Chondrocyte (in vitro differentiated cells): ENCODE measurements around the gene RP2. TPM values are rescaled to one million over a fixed set of nuclear protein-coding genes. Genes with fewer than 3 reads are reported as not detected.

Experiments
- DNase-seq: peaks from one replicate; pipeline ENCODE4 v3.0.0; 2021; ENCODE audit warnings: mixed read lengths, low spot score
- H3K27ac Mint-ChIP-seq: one replicate; pipeline ENCODE4 v1.8.0; 2021; ENCODE audit warnings: mild to moderate bottlenecking, moderate library complexity, mixed read lengths; ENCODE audit not compliant: unreplicated experiment
- H3K27me3 Mint-ChIP-seq: 2 replicates; pipeline ENCODE4 v1.8.0; 2021; ENCODE audit warnings: low read depth, mixed read lengths
- H3K36me3 Mint-ChIP-seq: 2 replicates; pipeline ENCODE4 v1.8.0; 2021; ENCODE audit warnings: low read depth, mixed read lengths
- H3K4me1 Mint-ChIP-seq: 2 replicates; pipeline ENCODE4 v1.8.0; 2021; ENCODE audit warnings: low read depth, mild to moderate bottlenecking, mixed read lengths
- H3K4me3 Mint-ChIP-seq: one replicate; pipeline ENCODE4 v1.8.0; 2021; ENCODE audit warnings: mild to moderate bottlenecking, moderate library complexity, mixed read lengths; ENCODE audit not compliant: unreplicated experiment
- H3K9me3 Mint-ChIP-seq: 2 replicates; pipeline ENCODE4 v1.8.0; 2021; ENCODE audit warnings: low read depth, mixed read lengths
- total RNA-seq: library from RNA; stranded (reverse); gene quantifications from 3 replicates; pipeline ENCODE4 v1.2.1, GENCODE V29; 2021
- TF ChIP-seq, protein P1 (sequence below): fragments of 200-600 bp; sonication (generic); IDR thresholded peaks from 2 replicates; pipeline ENCODE4 v1.5.0; 2021; ENCODE audit warnings: antibody characterized with exemption, mild to moderate bottlenecking, moderate library complexity

Gene RP2
- total RNA-seq, 1 donor from 2014 or later = 18.4 TPM

DNA sequence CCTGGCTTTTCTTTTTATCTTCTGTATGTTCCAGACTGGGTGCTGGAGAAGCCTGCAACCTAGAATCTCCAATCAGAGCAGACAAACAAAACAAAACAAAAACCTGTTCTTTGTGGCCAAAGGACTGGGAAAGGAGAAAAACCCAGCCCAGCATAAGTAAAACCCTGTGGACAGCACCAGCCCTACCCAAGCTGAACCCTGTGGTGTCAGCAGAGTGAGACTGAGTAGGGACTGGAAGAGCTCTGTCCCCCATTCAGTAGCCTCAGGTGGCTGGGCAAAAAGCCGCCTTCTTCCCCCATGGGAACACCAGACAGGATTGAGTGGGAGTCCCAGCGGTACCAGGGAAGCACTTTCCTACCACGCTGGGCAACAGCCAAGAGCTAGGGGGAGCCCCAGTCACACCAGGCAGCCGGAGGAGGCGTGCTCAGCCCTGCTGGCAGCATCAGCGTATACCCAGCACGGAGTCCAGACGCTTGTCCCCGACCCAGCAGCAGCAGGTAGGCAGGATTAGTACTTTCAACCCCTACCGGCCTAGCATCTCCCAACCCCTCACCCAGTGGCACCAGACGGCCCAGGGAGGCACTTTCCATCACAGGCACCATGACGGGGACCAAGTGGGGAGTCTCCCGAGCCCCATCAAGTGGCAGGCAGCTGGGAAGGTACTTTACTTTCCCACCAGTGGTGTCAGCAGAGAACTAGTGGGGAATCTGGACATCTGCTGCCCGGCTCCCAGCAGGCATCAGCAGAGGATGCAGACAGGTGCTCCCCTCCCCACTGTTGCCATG lies 66.8 kb downstream of the RP2 start:
- Mint-ChIP-seq H3K27me3 (no peaks in the 10 kb centered on the region), H3K36me3 (no peaks in the 10 kb centered on the region), H3K27ac (peak overlapping the region; percentile 32), H3K4me1 (no peaks in the 10 kb centered on the region), H3K9me3 (no peaks in the 10 kb centered on the region), H3K4me3 (peak overlapping the region; percentile 77)
- DNase-seq = peak; percentile 93
- TF ChIP-seq, protein P1, sequence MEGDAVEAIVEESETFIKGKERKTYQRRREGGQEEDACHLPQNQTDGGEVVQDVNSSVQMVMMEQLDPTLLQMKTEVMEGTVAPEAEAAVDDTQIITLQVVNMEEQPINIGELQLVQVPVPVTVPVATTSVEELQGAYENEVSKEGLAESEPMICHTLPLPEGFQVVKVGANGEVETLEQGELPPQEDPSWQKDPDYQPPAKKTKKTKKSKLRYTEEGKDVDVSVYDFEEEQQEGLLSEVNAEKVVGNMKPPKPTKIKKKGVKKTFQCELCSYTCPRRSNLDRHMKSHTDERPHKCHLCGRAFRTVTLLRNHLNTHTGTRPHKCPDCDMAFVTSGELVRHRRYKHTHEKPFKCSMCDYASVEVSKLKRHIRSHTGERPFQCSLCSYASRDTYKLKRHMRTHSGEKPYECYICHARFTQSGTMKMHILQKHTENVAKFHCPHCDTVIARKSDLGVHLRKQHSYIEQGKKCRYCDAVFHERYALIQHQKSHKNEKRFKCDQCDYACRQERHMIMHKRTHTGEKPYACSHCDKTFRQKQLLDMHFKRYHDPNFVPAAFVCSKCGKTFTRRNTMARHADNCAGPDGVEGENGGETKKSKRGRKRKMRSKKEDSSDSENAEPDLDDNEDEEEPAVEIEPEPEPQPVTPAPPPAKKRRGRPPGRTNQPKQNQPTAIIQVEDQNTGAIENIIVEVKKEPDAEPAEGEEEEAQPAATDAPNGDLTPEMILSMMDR = peak; percentile 84

DNA sequence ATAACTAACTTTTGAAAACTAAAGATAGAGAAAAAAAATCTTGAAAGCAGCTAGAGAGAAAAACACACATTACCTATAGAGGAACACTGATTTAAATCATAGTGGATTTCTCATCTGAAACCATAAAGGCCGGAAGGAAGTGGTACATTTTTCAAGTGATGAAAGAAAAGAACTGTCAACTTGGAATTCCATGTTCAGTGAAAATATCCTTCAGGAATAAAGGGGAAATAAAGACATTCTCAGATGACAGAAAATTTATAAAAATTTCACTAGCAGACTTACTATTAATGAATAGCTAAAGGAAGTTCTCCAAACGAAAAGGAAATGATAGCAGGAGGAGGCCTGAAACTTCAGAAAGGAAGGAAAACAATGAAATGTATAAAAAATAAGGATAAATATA lies 67.8 kb downstream of the RP2 start:
- Mint-ChIP-seq H3K4me1 (no peaks in the 10 kb centered on the region), H3K9me3 (no peaks in the 10 kb centered on the region), H3K27me3 (no peaks in the 10 kb centered on the region), H3K4me3 (no peak overlapping the region), H3K27ac (no peak overlapping the region), H3K36me3 (no peaks in the 10 kb centered on the region)
- DNase-seq = no peak
- TF ChIP-seq, protein P1 = no peak

DNA sequence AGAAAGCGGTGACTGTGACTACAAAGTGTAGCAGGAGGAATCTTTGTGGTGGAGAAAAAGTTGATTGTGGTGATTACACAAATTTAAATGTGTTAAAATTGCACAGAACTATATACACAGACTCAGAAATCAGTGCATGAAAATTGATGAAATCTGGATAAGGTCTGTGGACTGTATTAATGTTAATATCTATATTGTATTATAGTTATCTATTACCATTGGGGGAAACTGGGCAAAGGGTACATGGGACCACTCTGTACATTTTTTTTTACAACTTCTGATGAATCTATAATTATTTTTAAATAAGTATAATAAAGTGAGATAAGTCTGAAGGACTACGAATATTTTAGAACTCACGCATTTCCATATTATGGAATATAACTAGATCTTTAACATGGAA lies 73.6 kb downstream of the RP2 start:
- Mint-ChIP-seq H3K9me3 (no peaks in the 10 kb centered on the region), H3K4me3 (no peak overlapping the region), H3K27me3 (no peaks in the 10 kb centered on the region), H3K27ac (no peak overlapping the region), H3K36me3 (no peaks in the 10 kb centered on the region), H3K4me1 (peaks cover 8% of the 10 kb centered on the region)
- TF ChIP-seq, protein P1 = no peak
- DNase-seq = no peak

DNA sequence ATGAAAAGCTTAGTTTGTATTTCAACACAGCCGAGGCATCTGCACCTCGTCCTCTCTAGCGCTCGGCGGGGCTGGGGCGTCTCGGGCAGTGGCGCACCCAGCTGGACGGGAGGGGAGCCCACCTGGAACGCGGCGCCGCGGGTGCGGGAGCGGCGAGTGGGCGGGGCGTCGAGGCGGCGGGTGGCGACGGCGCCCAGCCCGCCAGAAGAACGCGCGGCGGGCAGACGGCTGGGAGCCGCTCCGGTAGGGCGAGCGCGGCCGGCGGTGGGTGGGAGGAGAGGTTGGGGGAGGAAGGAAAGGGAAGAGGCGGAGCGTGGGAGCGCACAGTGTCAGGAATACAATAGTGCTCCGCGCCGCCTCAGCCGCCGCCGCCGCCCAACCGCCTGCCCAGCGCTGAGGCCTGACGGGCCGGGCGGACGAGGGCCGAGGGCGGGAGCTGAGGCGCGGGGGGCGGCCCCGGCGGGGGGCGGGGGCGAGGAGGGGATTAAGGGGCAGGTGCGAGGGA lies 75.3 kb downstream of the RP2 start, which contains the start of gene JADE3:
JADE3 (plus strand) TSS at position 324 of the 505 bp plus-strand sequence. CDS start 72,474 bp downstream, outside the sequence.
- Mint-ChIP-seq H3K9me3 (no peaks in the 10 kb centered on the region), H3K4me1 (peaks cover 8% of the 10 kb centered on the region), H3K27ac (no peak within 1 kb of the TSS), H3K36me3 (no peaks in the 10 kb centered on the region), H3K27me3 (no peaks in the 10 kb centered on the region), H3K4me3 (peak within 1 kb of the TSS; percentile 84)
- TF ChIP-seq, protein P1 = no peak
- no peak for DNase-seq

DNA sequence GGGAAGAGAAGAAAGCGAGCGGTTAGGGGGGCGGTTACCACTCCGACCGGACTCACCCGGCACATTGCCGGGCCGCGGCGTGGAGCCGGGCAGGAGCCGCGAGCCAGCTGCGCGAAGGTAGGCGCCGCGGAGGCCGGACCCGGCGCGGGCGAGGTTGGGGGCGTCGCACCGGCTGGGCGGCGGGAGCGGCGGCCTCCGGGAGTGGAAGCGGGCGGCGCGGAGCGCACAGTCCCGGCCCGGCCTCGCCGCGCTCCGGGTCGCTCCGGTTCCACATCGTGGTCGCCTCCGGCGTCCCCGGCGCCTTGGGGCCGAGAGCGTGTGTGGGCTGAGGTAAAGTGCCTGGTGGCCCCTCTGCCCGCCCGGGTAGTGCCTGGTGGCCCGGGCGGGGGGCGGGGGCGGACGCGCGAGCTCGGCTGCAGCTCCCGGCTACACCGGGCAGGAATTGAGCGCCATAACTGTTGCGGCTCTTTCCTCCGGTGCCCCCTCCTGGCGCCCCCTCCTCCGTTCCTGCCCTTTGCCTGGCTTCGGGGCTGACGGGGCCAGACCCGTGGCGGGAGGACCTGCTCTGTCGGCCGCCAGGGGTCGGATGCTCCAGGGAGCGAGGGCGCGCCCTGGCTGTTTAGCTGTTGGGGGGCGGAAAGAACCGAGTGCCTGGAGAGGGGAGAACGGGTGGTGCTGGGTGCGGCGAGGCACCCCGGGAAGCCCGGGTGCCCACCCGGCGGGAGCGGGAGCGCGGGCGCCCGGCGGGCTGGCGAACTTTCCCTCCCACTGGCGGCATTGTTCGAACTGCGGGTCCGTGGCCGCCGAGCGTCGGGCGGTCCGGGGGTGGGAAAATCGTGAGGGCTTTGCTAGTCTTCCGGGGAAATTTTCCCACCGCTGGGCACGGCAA lies 76.0 kb downstream of the RP2 start:
- Mint-ChIP-seq H3K9me3 (no peaks in the 10 kb centered on the region), H3K27ac (peak overlapping the region; percentile 62), H3K27me3 (no peaks in the 10 kb centered on the region), H3K4me3 (peak overlapping the region; percentile 84), H3K4me1 (peaks cover 8% of the 10 kb centered on the region), H3K36me3 (no peaks in the 10 kb centered on the region)
- DNase-seq = no peak
- TF ChIP-seq, protein P1 = peak; percentile 78
